ENCODE results near the gene TOP2B. TPM values are rescaled to one million over a fixed set of nuclear protein-coding genes. Genes with fewer than 3 reads are reported as not detected.

Gene TOP2B
- total and polyA plus RNA-seq, 4 donors, result 32.7 to 260 (median 56.2) TPM

GRCh38 chr3:25583343-25583742, 81.4 kb downstream of the TOP2B start:
- no peak for TF ChIP-seq CTCF (IDR thresholded peaks at IDR 0.05; ENCODE audit: control extremely low read depth, extremely low read depth)
- no peak overlapping the region for H3K4me3 ChIP-seq
- H3K27me3 ChIP-seq (ENCODE audit: control insufficient read depth in 3 of 3, insufficient read depth in 3 of 3, low read length in 2 of 3), result no peaks in the 10 kb centered on the region
- DNase-seq, result no peak
- H3K9ac ChIP-seq (ENCODE audit: insufficient read depth in 1 of 2, low read length in 2 of 2), result no peak overlapping the region
- WGBS, 2 donors, result 94% methylated on average over 10 of the region's 10 CpGs
- ATAC-seq (ENCODE audit: insufficient read depth, low FRiP score), result no peak
- peaks cover 0 to 38% (median 13%) of the 10 kb centered on the region in 4 donors for H3K36me3 ChIP-seq (ENCODE audit: control insufficient read depth in 4 of 4, insufficient read depth in 4 of 4, low read length in 4 of 4)
- H3K27ac ChIP-seq (ENCODE audit: low read depth in 1 of 2, low read length in 1 of 2), result no peak overlapping the region
- peaks cover 0 to 5% (median 2%) of the 10 kb centered on the region in 4 donors for H3K9me3 ChIP-seq (ENCODE audit: control insufficient read depth in 4 of 4, insufficient read depth in 3 of 4, low read length in 3 of 4)
- peaks cover 0 to 3% (median 1%) of the 10 kb centered on the region in 5 donors for H3K4me1 ChIP-seq (ENCODE audit: control insufficient read depth in 5 of 5, insufficient read depth in 5 of 5, low read length in 5 of 5)

GRCh38 chr3:25582242-25582641, 82.5 kb downstream of the TOP2B start:
- DNase-seq (no peak), ATAC-seq (ENCODE audit: insufficient read depth, low FRiP score) (no peak)
- TF ChIP-seq CTCF (IDR thresholded peaks at IDR 0.05; ENCODE audit: control extremely low read depth, extremely low read depth), result no peak
- Histone ChIP-seq H3K9me3 (ENCODE audit: control insufficient read depth in 4 of 4, insufficient read depth in 3 of 4, low read length in 3 of 4) (peaks cover 0 to 5% (median 2%) of the 10 kb centered on the region in 4 donors), H3K27me3 (ENCODE audit: control insufficient read depth in 3 of 3, insufficient read depth in 3 of 3, low read length in 2 of 3) (no peaks in the 10 kb centered on the region), H3K27ac (ENCODE audit: low read depth in 1 of 2, low read length in 1 of 2) (no peak overlapping the region), H3K36me3 (ENCODE audit: control insufficient read depth in 4 of 4, insufficient read depth in 4 of 4, low read length in 4 of 4) (peaks cover 0 to 28% (median 12%) of the 10 kb centered on the region in 4 donors), H3K9ac (ENCODE audit: insufficient read depth in 1 of 2, low read length in 2 of 2) (no peak overlapping the region), H3K4me1 (ENCODE audit: control insufficient read depth in 5 of 5, insufficient read depth in 5 of 5, low read length in 5 of 5) (peaks cover 0 to 3% (median 0%) of the 10 kb centered on the region in 5 donors), H3K4me3 (no peak overlapping the region)
- 87 to 91% methylated on average over 2 of the region's 2 CpGs for WGBS, 2 donors

- WGBS, 2 donors, result 86 to 91% methylated on average over 3 of the region's 3 CpGs
- no peak overlapping the region for H3K27ac ChIP-seq (ENCODE audit: low read depth in 1 of 2, low read length in 1 of 2)
- no peak overlapping the region for H3K9ac ChIP-seq (ENCODE audit: insufficient read depth in 1 of 2, low read length in 2 of 2)
- no peak for ATAC-seq (ENCODE audit: insufficient read depth, low FRiP score)
- peaks cover 0 to 3% (median 0%) of the 10 kb centered on the region in 5 donors for H3K4me1 ChIP-seq (ENCODE audit: control insufficient read depth in 5 of 5, insufficient read depth in 5 of 5, low read length in 5 of 5)
- H3K9me3 ChIP-seq (ENCODE audit: control insufficient read depth in 4 of 4, insufficient read depth in 3 of 4, low read length in 3 of 4), result peaks cover 0 to 5% (median 2%) of the 10 kb centered on the region in 4 donors
- no peaks in the 10 kb centered on the region for H3K27me3 ChIP-seq (ENCODE audit: control insufficient read depth in 3 of 3, insufficient read depth in 3 of 3, low read length in 2 of 3)
- TF ChIP-seq CTCF (IDR thresholded peaks at IDR 0.05; ENCODE audit: control extremely low read depth, extremely low read depth), result no peak
- no peak for DNase-seq
- H3K4me3 ChIP-seq, result no peak overlapping the region
- peaks cover 0 to 28% (median 12%) of the 10 kb centered on the region in 4 donors for H3K36me3 ChIP-seq (ENCODE audit: control insufficient read depth in 4 of 4, insufficient read depth in 4 of 4, low read length in 4 of 4)
Observed at GRCh38 chr3:25581823-25582222, 82.9 kb downstream of the TOP2B start.

- no peak overlapping the region for H3K4me3 ChIP-seq
- H3K4me1 ChIP-seq (ENCODE audit: control insufficient read depth in 5 of 5, insufficient read depth in 5 of 5, low read length in 5 of 5), result peaks cover 0 to 3% (median 0%) of the 10 kb centered on the region in 5 donors
- no peaks in the 10 kb centered on the region for H3K27me3 ChIP-seq (ENCODE audit: control insufficient read depth in 3 of 3, insufficient read depth in 3 of 3, low read length in 2 of 3)
- ATAC-seq (ENCODE audit: insufficient read depth, low FRiP score) (no peak), DNase-seq (no peak)
- no peak overlapping the region for H3K27ac ChIP-seq (ENCODE audit: low read depth in 1 of 2, low read length in 1 of 2)
- no peak overlapping the region for H3K9ac ChIP-seq (ENCODE audit: insufficient read depth in 1 of 2, low read length in 2 of 2)
- H3K9me3 ChIP-seq (ENCODE audit: control insufficient read depth in 4 of 4, insufficient read depth in 3 of 4, low read length in 3 of 4), result peaks cover 0 to 5% (median 2%) of the 10 kb centered on the region in 4 donors
- H3K36me3 ChIP-seq (ENCODE audit: control insufficient read depth in 4 of 4, insufficient read depth in 4 of 4, low read length in 4 of 4), result peaks cover 0 to 28% (median 13%) of the 10 kb centered on the region in 4 donors
- 96 to 98% methylated on average over 7 of the region's 7 CpGs for WGBS, 2 donors
- TF ChIP-seq CTCF (IDR thresholded peaks at IDR 0.05; ENCODE audit: control extremely low read depth, extremely low read depth), result no peak
Observed at GRCh38 chr3:25581335-25581734, 83.4 kb downstream of the TOP2B start.

Measured in lung (tissue), 12 donors.